OCI-LY1 (cell line): ENCODE measurements around the gene CDPF1.

Experiments used
- EZH2 ChIP-seq: fragments of 200-600 bp; sonication (generic), shearing (Covaris generic); IDR thresholded peaks from 2 replicates; pipeline ENCODE4 v1.8.0; 2017; ENCODE audit warnings: borderline replicate concordance, mixed run types, mild to moderate bottlenecking, antibody characterized with exemption, low read length, moderate library complexity, mixed read lengths
- TF ChIP-seq, protein P1 (sequence below): fragments of 200-600 bp; sonication (generic), shearing (Covaris generic); IDR thresholded peaks from 2 replicates; pipeline ENCODE4 v1.5.1; 2017; ENCODE audit warnings: mild to moderate bottlenecking, antibody characterized with exemption, low read length, moderate library complexity, mixed read lengths

DNA sequence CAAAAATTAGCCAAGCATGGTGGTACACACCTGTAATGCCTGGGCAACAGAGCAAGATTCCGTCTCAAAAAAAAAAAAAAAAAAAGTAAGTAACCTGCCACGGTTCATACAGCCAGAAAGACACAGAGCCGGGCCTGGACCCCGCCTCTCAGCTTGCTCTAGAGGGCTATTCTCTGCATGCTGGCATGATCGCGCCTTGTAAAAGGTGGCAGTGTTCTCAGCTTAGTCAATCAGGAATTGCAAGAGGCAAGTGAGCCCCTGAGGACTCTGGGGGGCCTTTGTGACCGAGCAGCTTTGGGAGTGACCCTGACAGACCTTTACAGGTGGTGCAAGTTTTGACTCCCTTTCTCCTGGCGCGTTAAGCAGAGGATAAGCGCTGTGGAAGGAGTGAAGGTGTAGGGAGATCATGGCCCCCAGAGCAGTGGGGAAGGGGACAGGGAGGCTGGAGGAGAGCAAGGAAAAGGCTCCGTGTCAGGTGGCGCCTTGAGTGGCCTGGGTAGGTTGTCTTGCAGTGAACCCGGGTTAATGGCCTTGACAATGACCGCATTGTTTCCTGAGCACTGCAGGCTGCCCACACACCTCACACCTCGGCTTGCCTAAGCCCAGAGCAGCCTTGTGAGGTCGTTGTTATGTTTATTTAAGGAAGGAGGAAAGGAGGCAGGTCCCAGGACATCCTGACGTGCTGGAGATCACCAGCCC, 48.9 kb downstream of the CDPF1 start:
- TF ChIP-seq, protein P1, sequence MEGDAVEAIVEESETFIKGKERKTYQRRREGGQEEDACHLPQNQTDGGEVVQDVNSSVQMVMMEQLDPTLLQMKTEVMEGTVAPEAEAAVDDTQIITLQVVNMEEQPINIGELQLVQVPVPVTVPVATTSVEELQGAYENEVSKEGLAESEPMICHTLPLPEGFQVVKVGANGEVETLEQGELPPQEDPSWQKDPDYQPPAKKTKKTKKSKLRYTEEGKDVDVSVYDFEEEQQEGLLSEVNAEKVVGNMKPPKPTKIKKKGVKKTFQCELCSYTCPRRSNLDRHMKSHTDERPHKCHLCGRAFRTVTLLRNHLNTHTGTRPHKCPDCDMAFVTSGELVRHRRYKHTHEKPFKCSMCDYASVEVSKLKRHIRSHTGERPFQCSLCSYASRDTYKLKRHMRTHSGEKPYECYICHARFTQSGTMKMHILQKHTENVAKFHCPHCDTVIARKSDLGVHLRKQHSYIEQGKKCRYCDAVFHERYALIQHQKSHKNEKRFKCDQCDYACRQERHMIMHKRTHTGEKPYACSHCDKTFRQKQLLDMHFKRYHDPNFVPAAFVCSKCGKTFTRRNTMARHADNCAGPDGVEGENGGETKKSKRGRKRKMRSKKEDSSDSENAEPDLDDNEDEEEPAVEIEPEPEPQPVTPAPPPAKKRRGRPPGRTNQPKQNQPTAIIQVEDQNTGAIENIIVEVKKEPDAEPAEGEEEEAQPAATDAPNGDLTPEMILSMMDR = no peak
- no peak for TF ChIP-seq EZH2
